GM21390 (cell line): ENCODE data around the gene YPEL2.

Experiments
- ATAC-seq: cut with Tn5 transposase; IDR thresholded peaks from one replicate; pipeline ENCODE4 v1.9.1; 2021; ENCODE audit not compliant: unreplicated experiment

The YPEL2 gene

DNA sequence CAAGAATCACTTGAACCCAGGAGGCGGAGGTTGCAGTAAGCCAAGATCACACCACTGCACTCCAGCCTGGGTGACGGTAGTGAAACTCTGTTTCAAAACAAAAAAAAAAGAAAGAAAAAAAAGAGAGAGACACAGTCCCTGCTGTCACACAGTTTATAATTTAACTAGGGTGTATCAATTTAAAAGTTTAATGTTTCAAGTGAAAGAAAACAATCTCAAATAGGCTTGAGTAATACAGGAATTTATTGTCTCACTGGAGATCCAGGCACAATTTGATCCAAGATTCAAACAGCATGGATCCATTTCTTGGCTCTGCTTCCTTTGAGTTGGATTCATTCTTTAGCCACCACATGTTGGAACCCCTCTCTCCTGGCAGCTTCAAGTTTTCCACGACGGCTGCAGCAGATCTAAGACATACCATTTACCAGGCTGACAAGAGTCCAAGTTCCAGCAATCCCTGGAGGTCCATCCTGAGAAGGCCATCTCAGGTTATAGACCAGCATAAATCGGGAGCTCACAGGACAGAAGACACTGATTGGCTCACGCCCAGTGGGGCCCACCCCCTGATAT, 97.5 kb downstream of the YPEL2 start:
- no peak for ATAC-seq

GRCh38 chr17:59431601-59432000, 100.1 kb downstream of the YPEL2 start:
- no peak for ATAC-seq

DNA sequence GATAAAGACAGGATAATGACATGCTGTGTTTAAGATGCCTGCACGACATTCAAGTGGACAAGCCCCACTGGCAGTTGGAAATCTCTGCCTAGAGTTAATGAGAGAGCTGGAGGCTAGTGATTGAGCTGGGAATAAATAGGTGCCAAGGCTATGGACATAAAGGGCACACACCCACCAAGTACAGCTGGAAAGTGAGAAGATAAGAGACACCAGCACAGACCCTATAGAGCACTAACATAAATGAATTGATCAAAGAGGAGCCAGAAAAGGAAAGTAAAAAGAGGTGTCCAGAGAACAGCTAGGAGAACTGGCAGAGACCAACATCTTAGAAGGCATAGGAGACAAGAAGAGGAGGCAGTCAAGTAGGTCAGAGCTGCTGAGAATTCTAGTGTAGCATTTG, 101.2 kb downstream of the YPEL2 start:
- no peak for ATAC-seq

DNA sequence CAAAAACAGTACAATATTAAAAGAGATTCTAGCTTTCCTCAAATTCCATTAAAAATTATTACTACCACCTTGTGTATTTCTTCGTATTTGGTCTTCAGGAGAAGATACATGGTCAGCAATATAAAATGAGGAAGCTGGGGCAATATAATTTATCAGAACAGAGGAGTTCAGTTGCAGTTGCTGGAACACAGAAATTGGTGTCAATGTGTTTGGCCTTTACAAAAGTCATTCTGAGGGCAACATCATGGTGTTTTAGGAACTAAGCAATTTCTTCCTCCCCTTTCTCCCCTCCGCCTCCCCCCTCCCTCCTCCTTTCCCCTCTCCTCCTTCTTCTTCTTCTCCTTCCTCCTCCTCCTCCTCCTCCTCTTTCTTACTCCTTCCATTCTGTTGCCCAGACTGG, 102.1 kb downstream of the YPEL2 start:
- no peak for ATAC-seq

GRCh38 chr17:59434429-59434828, 103.0 kb downstream of the YPEL2 start:
- no peak for ATAC-seq

GRCh38 chr17:59435238-59435637, 103.8 kb downstream of the YPEL2 start:
- no peak for ATAC-seq

DNA sequence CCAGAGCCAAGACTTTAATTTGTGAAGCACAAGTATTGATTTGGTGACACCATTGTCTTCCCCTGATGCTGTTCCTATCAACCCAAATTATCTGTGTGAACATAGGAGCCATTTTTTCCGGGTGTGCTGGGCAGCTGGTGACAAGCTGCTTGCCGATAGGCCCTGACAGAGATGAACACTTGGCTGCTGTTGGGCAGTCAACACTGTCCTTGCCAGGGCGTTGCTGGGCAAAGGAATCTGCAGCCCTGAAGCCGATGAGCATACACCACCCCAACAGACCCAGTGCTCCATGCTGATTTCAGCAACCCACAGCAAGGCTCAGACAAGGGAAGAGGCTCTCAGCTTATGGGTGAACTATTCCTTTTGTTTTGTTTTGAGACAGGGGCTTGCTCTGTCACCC, 105.4 kb downstream of the YPEL2 start:
- ATAC-seq = no peak

GRCh38 chr17:59437791-59438281, 106.4 kb downstream of the YPEL2 start:
- ATAC-seq = no peak

- ATAC-seq = no peak
These were observed 107.8 kb downstream of the YPEL2 start for GRCh38 chr17:59439262-59439661.

- no peak for ATAC-seq
These were observed 108.3 kb downstream of the YPEL2 start for GRCh38 chr17:59439741-59440211.

DNA sequence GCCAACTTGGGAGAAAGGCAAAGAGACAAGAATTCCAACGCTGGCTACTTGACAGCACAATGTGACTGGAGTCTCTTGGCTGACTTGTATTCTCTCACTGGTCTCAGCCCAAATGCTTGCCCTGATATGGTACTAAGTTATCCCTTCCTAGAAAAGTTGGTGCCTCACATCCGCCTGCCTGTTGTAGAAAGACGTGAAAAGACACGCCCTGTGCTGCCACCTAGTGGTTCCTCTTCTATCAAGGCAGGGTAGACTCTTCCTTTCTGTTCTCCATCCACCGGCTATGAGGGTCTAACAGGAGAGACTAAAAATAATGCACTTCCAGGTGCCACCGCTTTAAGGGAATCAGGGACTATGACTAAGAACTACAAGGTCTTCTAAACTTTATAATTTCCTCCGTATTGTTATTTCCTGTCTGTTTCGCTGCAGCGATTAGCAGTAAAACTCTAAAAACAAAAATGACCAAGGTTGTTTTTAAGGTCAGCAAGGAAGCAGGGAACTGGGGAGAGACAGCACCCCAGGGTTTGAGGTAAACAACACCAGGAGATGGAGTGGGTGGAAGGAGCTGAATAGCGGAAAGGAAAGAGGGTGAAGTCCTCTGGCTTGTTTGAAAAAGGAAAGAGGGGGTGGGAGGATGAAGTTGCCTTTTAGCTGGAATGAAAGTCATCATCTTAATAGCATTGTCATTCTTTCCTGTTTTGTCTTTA, 109.5 kb downstream of the YPEL2 start:
- peak; percentile 76 for ATAC-seq

- ATAC-seq = no peak
These were observed 110.1 kb downstream of the YPEL2 start for GRCh38 chr17:59441464-59442096.

- no peak for ATAC-seq
These were observed 111.7 kb downstream of the YPEL2 start for GRCh38 chr17:59443106-59443505.
